NCI-H1105 (cell line): Measurements from ENCODE around the gene NLRP1.
"Not testable (repeated sequence)": the region's sequence is repeated elsewhere in the genome, so short reads cannot be mapped to it uniquely, and the experiment has no call there.

ENCODE experiments used
- DNase-seq: peaks from one replicate; lab custom pipeline; 2025; lab: John Stamatoyannopoulos, UW

NLRP1 gene

GRCh38 chr17:5587438-5588032 lies 3.2 kb upstream of the NLRP1 start:
- DNase-seq: peak; percentile 69

- peak; percentile 75 for DNase-seq
Measured at GRCh38 chr17:5585836-5586521, 1.7 kb upstream of the NLRP1 start.

DNA sequence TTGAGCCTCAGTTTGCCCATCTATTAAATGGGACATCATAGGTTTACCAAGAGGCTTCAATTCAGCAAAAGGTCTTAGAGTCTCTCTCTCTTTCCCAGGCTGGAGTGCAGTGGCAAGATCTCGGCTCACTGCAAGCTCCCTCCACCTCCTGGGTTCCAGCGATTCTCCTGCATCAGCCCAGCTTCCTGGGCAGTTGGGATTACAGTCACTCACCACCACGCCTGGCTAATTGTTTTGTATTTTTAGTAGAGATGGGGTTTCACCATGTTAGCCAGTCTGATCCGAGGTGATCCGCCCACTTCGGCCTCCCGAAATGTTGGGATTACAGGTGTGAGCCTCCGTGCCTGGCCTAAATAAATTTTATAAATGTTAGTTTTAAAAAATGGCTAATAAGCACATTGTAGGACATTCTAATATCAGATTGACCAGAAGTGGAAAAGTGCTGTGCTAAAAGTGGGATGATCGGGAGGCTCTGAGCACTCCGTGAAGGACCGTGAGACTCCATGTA lies 1.0 kb upstream of the NLRP1 start:
- DNase-seq: no peak

DNA sequence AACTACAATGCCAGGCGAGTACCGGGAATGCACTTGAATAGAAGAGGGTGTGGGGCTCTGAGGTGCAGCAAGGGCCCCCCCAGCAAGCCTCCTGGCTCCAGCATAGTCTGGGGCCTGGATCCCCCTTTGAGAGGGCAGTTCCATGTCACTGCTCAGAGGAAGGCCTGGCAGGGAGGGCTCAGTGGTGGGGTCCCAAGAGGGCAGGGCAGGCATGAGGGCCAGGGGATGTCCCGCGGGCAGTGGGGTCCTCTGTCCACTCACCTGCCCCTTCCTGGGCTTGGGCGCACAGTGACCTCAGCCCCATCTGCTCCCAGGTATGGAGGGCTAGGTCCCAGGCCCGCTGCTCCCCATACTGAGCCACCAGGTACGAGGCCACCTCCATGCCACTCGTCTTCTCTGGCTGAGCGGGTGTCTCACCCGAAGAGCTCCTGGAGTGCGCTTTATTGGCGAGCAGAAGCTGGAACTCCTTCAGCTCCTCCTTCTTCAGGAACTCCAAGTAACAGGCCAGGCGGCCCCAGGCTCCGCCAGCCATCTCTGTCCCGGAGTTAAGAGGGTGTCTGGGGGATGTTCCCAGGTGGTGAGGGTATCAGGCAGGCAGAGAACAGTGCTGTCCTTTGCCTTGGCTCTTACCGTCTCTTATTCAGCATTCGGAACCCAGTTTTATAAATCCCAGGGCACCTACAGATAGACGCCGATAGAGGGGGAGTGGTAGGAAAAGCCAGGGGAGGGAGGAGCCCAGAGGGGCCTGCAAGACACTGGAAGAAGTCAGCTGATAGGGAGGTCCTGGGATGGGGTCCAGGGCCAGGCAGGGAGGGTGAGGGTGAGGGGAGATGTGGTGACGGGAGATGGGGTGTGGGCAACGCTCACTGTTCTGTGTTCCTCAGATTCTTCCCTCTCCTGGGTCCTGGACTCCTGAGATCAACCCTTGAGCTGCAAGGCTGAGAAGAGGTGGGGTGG lies 605 bp downstream of the NLRP1 start:
- DNase-seq: no peak

DNA sequence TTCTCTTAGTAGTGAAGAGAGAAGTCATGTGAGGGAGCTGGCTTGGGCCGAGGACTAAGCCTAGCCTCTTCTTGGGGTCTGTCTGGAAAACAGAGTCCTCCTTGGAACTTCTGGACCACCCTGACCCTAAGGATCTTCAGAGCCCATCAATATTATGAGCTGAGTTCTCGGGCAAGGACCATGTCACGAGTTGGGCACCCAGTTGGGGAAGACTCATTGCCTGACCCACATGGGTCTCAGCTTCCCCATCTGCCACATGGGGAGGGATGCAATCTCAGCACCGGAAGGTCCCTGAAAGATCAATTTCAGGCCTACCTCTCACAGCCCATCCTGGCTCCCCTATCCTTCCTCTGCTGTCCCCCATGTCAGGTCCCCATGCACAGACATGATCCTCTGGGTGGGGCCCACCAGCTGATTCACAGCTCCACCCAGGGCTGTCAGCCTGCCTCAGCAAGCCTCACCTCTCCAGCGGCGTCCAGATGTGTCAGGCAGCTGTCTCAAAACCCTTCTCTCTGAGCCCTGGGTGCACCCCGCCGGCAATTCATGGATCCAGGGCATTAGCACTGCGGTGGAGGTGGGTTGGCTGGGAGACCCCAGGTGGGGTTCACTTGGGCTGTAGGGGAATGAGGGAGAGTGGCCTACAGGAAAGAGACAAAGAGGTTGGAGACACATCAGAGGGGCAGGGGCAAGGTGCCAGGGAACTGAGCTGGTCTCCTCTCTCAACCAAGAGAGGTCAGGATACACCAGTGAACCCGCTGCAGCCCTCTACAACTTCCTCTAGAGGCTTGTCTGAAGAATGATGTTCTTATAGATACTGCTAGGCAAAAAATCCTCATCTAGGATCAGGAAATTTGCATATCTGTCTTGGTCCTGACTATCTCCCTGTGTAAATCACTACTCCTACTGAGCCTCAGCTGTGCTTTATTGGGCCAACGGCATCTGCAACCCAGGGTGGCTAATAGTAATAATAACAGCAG lies 1.8 kb downstream of the NLRP1 start:
- DNase-seq: no peak

GRCh38 chr17:5581655-5582054 lies 2.7 kb downstream of the NLRP1 start:
- DNase-seq: no peak

DNA sequence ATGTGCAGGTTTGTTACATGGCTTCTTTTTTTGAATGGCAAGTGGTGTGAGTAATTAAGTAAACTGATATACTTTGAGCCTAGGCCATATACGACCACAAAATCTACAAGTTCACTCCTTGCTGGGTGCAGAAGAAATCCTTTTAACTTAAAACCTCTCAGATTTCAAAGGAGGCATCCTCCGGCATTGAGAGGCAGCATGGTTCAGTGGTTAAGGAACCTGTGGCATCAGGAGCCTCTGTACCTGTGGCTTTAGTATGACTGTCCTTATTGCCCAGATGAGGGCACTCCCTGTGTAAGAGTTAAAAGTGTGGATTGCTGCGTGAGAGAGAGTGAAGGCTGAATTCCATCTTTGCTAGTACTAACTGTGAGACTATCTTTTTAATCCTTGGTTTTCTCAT lies 3.3 kb downstream of the NLRP1 start:
- DNase-seq: no peak

DNA sequence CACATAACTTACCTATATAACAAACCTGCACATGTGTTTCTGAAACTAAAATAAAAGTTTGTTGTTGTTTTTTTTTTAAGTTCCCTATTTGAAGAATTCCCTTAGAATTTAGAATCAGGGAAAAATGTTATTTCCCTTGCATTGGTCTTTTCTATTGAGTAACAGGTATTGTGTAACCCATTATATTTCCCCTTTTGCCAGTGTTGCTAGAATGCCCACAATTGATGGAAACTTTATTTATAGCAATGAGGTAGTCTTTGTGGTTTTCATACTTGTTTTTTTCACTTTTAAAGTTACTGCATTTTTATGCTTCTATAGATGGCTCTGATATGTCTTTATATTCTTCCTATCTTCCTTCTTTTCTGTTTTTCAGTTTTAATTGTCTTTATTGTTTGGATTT lies 3.9 kb downstream of the NLRP1 start:
- no peak for DNase-seq

DNA sequence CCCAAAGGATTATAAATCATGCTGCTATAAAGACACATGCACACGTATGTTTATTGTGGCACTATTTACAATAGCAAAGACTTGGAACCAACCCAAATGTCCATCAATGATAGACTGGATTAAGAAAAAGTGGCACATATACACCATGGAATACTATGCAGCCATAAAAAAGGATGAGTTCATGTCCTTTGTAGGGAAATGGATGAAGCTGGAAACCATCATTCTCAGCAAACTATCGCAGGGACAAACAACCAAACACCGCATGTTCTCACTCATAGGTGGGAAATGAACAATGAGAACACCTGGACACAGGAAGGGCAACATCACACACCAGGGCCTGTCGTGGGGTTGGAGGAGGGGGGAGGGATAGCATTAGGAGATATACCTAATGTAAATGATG lies 5.5 kb downstream of the NLRP1 start:
- DNase-seq: not testable (repeated sequence)

- not testable (repeated sequence) for DNase-seq
Measured at GRCh38 chr17:5573017-5573416, 11.3 kb downstream of the NLRP1 start.

- no peak for DNase-seq
Measured at GRCh38 chr17:5571281-5571680, 13.0 kb downstream of the NLRP1 start.

DNA sequence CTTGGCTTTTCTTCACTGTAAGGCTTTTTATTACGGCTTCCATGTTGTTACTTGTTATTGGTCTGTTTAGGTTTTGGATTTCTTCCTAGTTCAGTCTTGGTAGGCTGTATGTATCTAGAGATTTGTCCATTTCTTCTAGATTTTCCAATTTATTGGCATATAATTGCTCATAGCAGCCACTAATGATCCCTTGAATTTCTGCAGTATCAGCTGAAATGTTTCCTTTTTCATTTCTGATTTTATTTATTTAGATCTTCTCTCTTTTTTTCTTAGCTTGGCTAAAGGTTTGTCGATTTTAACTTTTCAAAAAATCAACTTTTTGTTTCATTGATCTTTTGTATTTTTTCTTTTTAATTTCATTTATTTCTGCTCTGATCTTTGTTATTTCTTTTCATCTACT lies 18.5 kb downstream of the NLRP1 start:
- DNase-seq: no peak

- DNase-seq: no peak
Measured at GRCh38 chr17:5563456-5563855, 20.9 kb downstream of the NLRP1 start.

DNA sequence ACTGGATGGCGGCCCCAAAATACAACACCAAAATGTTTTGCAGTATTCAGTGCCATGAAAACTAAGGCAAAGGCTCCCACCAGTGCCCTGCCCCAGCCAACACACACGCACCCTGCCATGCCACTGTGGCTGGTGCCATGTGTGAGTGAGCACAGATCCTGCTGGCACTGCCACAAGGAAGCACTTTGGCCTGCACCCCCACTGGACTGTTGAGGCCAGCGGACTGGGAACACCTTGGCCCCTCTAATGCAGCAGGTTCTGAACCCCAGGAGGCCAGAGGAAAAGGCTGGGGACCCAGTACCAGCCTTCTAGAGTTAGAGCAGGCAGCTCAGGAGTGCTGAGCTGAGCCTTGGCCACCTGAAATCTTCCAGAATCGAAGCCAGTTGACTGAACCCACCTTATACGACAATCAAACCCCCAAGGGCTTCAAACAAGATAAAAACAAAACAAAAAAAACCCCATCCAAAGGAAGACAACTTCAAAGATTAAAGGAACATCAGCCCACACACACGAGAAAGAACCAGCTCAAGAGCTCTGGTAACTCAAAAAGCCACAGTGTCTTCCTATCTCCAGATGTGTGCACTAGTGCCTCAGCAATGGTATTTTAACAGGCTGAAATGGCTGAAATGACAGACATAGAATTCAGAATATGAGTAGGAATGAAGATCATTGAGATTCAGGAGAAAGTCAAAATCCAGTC lies 21.5 kb downstream of the NLRP1 start:
- DNase-seq: no peak

DNA sequence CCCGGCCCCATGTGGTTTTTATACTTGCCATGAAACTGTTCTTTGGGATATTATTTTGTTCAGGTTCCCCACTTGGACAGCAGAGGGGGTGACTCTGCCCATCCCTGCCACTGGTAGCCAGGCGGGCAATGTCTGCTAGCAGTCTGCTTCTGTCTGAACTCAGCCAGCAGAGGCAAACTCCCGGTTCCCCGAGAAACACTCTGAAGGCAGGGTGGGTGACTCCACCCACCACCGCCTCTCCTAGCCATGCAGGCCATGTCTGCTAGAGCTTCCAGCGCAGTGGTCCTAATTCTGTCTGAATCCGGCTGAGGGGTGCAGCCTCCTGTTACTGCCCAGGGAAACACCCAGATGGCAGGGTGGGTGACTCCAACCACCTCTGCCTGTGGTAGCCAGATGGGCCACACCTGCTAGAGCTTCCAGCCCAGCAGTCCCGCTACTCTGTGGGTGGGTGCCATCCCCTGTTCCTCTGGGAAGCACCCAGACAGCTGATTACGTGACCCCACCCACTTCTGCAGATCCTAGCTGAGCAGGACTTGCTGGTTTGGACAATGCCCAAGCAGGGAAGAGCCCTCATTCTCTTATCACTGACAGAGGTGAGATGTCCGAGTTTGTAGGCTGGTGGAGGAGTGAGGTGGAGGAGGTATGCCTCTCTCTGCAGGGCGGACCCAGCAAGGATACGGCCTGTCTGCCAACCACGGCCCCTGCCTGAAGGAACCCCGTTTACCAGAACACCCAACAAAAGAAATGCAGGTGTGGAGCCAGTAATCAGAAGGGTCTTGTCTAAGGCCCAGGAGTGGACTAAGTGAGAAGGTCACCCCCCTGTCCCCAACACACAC lies 22.4 kb downstream of the NLRP1 start:
- no peak for DNase-seq

DNA sequence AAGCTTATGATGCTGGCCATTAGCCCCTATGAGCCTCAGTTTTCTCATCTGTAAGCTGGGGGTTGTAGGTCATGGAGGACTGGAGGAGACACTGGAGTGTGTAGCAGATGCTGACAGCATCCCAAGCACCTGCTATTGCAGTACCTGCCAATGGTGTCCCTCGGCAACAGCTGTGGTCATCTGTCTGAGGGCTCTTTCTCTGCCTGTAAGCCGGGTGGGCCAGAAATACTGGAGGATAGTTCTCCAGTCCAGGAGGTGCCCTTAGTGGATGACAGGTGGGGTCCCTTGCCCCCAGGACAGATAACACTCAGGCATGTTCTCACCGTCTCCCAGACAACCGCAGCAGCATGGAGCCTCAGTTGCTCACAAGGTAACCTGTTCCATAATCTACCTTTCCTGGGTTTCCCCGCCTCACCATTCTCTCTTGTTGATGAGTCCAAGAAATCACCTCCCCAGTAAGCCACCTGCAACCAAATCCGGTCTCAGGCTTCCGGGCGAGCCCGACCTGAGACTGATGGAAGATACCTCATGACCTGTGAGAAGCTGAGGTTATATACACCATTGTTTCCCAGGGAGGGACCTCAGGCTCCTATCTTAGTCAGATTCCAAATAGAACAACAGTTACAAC lies 23.8 kb downstream of the NLRP1 start:
- DNase-seq: no peak

GRCh38 chr17:5558815-5559785 lies 25.2 kb downstream of the NLRP1 start:
- no peak for DNase-seq

DNA sequence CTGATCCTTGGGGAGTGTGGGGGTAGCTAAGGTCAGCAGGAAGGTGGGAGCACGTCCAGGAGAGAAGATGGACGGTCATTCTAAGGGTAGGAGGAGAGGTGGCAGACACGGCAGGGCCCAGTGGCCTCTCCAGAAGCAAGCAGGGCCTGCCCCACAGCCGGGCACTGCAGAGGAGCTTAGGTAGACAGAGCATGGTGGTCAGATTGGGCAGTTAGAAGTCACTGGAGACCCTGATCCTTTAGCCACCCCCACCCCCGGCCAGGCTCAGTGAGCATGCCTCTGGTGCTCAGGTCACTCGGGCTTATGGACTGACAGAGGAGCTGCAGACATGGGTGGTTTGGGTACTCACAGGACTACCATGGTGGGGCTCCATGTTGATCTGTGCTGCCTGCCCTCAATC lies 26.3 kb downstream of the NLRP1 start:
- no peak for DNase-seq
